ENCODE results near the gene PHLDB2. TPM values are rescaled to one million over a fixed set of nuclear protein-coding genes. Genes with fewer than 3 reads are reported as not detected.

Gene PHLDB2
- total RNA-seq, 5 donors from 2014 or later (not counting 1 experiment from before 2014, with no cell fraction given): 2.0 to 12.1 (median 3.9) TPM

- ChIA-PET POLR2A (interaction anchor here (0.5 to 0.7 kb wide), 2 partner anchors 13 to 28 kb away, joined by 4 read pairs; no protein-coding TSS in a partner anchor), CTCF (interaction anchor here (0.6 to 1.1 kb wide), 6 partner anchors 27 to 672 kb away, joined by 3 to 5 read pairs (median 4); no protein-coding TSS in a partner anchor)
- H3K4me3 ChIP-seq (ENCODE audit: control insufficient read depth in 1 of 2, extremely low read depth in 1 of 2, low read length in 1 of 2): no peak overlapping the region
- H3K36me3 ChIP-seq (ENCODE audit: control insufficient read depth in 2 of 2, extremely low read depth in 1 of 2, insufficient read depth in 1 of 2, low read length in 1 of 2): no peaks in the 10 kb centered on the region
- WGBS (ENCODE audit: insufficient coverage): no CpG with 5 or more reads among the region's 1 CpG
- ATAC-seq (replicated peaks in 1 of 4) (no peak), DNase-seq (no peak)
- Mint-ChIP-seq H3K9me3 (no peaks in the 10 kb centered on the region), H3K27me3 (no peaks in the 10 kb centered on the region), H3K27ac (no peak overlapping the region), H3K4me3 (no peak overlapping the region), H3K4me1 (no peaks in the 10 kb centered on the region), H3K36me3 (peaks cover 6% of the 10 kb centered on the region)
- H3K27ac ChIP-seq (ENCODE audit: low read length): no peak overlapping the region
- no peaks in the 10 kb centered on the region for H3K4me1 ChIP-seq (ENCODE audit: control insufficient read depth in 1 of 2, extremely low read depth in 1 of 2, insufficient read depth in 2 of 2, low read length in 2 of 2)
- no peaks in the 10 kb centered on the region for H3K27me3 ChIP-seq (replicated peaks in 1 of 2; ENCODE audit: control insufficient read depth in 2 of 2, extremely low read depth in 1 of 2, insufficient read depth in 2 of 2, low read length in 1 of 2)
- no peaks in the 10 kb centered on the region for H3K9me3 ChIP-seq
Measured at GRCh38 chr3:111895071-111895470, 36.0 kb downstream of the PHLDB2 start.

- H3K36me3 Mint-ChIP-seq: peaks cover 6% of the 10 kb centered on the region
- WGBS (ENCODE audit: insufficient coverage): no CpG with 5 or more reads among the region's 2 CpGs
- H3K9me3 Mint-ChIP-seq: no peaks in the 10 kb centered on the region
- Histone ChIP-seq H3K27me3 (replicated peaks in 1 of 2; ENCODE audit: control insufficient read depth in 2 of 2, extremely low read depth in 1 of 2, insufficient read depth in 2 of 2, low read length in 1 of 2) (no peaks in the 10 kb centered on the region), H3K9me3 (no peaks in the 10 kb centered on the region), H3K4me1 (ENCODE audit: control insufficient read depth in 1 of 2, extremely low read depth in 1 of 2, insufficient read depth in 2 of 2, low read length in 2 of 2) (no peaks in the 10 kb centered on the region), H3K27ac (ENCODE audit: low read length) (no peak overlapping the region), H3K36me3 (ENCODE audit: control insufficient read depth in 2 of 2, extremely low read depth in 1 of 2, insufficient read depth in 1 of 2, low read length in 1 of 2) (no peaks in the 10 kb centered on the region), H3K4me3 (ENCODE audit: control insufficient read depth in 1 of 2, extremely low read depth in 1 of 2, low read length in 1 of 2) (no peak overlapping the region)
- DNase-seq (no peak), ATAC-seq (replicated peaks in 1 of 4) (no peak)
- H3K4me1 Mint-ChIP-seq: no peaks in the 10 kb centered on the region
- ChIA-PET POLR2A (no interaction called here), CTCF (no interaction called here)
- H3K27ac Mint-ChIP-seq: no peak overlapping the region
- no peaks in the 10 kb centered on the region for H3K27me3 Mint-ChIP-seq
- no peak overlapping the region for H3K4me3 Mint-ChIP-seq
Measured at GRCh38 chr3:111899966-111900365, 40.9 kb downstream of the PHLDB2 start.

- 100% methylated on average over 1 of the region's 2 CpGs for WGBS (ENCODE audit: insufficient coverage)
- H3K36me3 Mint-ChIP-seq: peaks cover 6% of the 10 kb centered on the region
- H3K4me3 Mint-ChIP-seq: no peak overlapping the region
- H3K36me3 ChIP-seq (ENCODE audit: control insufficient read depth in 2 of 2, extremely low read depth in 1 of 2, insufficient read depth in 1 of 2, low read length in 1 of 2): no peaks in the 10 kb centered on the region
- ChIA-PET CTCF (interaction anchor here (0.7 kb wide), 2 partner anchors 13 to 395 kb away, joined by 5 to 7 read pairs; no protein-coding TSS in a partner anchor), POLR2A (no interaction called here)
- no peaks in the 10 kb centered on the region for H3K9me3 Mint-ChIP-seq
- H3K27ac Mint-ChIP-seq: no peak overlapping the region
- ATAC-seq (replicated peaks in 1 of 4): no peak
- H3K9me3 ChIP-seq: no peaks in the 10 kb centered on the region
- DNase-seq: no peak
- H3K4me3 ChIP-seq (ENCODE audit: control insufficient read depth in 1 of 2, extremely low read depth in 1 of 2, low read length in 1 of 2): no peak overlapping the region
- H3K27ac ChIP-seq (ENCODE audit: low read length): no peak overlapping the region
- H3K4me1 Mint-ChIP-seq: no peaks in the 10 kb centered on the region
- H3K27me3 ChIP-seq (replicated peaks in 1 of 2; ENCODE audit: control insufficient read depth in 2 of 2, extremely low read depth in 1 of 2, insufficient read depth in 2 of 2, low read length in 1 of 2): no peaks in the 10 kb centered on the region
- no peaks in the 10 kb centered on the region for H3K4me1 ChIP-seq (ENCODE audit: control insufficient read depth in 1 of 2, extremely low read depth in 1 of 2, insufficient read depth in 2 of 2, low read length in 2 of 2)
- no peaks in the 10 kb centered on the region for H3K27me3 Mint-ChIP-seq
Measured at GRCh38 chr3:111901637-111902036, 42.6 kb downstream of the PHLDB2 start.

- no peak overlapping the region for H3K4me3 Mint-ChIP-seq
- H3K9me3 Mint-ChIP-seq: no peaks in the 10 kb centered on the region
- no peak overlapping the region for H3K27ac Mint-ChIP-seq
- Histone ChIP-seq H3K36me3 (ENCODE audit: control insufficient read depth in 2 of 2, extremely low read depth in 1 of 2, insufficient read depth in 1 of 2, low read length in 1 of 2) (no peaks in the 10 kb centered on the region), H3K9me3 (no peaks in the 10 kb centered on the region), H3K4me1 (ENCODE audit: control insufficient read depth in 1 of 2, extremely low read depth in 1 of 2, insufficient read depth in 2 of 2, low read length in 2 of 2) (no peaks in the 10 kb centered on the region), H3K4me3 (ENCODE audit: control insufficient read depth in 1 of 2, extremely low read depth in 1 of 2, low read length in 1 of 2) (no peak overlapping the region), H3K27me3 (replicated peaks in 1 of 2; ENCODE audit: control insufficient read depth in 2 of 2, extremely low read depth in 1 of 2, insufficient read depth in 2 of 2, low read length in 1 of 2) (no peaks in the 10 kb centered on the region), H3K27ac (ENCODE audit: low read length) (no peak overlapping the region)
- H3K27me3 Mint-ChIP-seq: no peaks in the 10 kb centered on the region
- DNase-seq (no peak), ATAC-seq (replicated peaks in 1 of 4) (no peak)
- CTCF ChIA-PET: no interaction called here
- 100% methylated on average over 1 of the region's 4 CpGs for WGBS (ENCODE audit: insufficient coverage)
- H3K4me1 Mint-ChIP-seq: no peaks in the 10 kb centered on the region
- POLR2A ChIA-PET: no interaction called here
- peaks cover 6% of the 10 kb centered on the region for H3K36me3 Mint-ChIP-seq
Measured at GRCh38 chr3:111902534-111902933, 43.5 kb downstream of the PHLDB2 start.

- H3K36me3 Mint-ChIP-seq: peaks cover 6% of the 10 kb centered on the region
Measured at GRCh38 chr3:111903067-111903511, 44.0 kb downstream of the PHLDB2 start.

GRCh38 chr3:111904376-111905241, 45.5 kb downstream of the PHLDB2 start:
- Mint-ChIP-seq H3K9me3 (no peaks in the 10 kb centered on the region), H3K4me3 (no peak overlapping the region), H3K4me1 (no peaks in the 10 kb centered on the region), H3K27me3 (peaks cover 0 to 2% of the 10 kb centered on the region in 2 donors), H3K36me3 (no peaks in the 10 kb centered on the region), H3K27ac (no peak overlapping the region)
- ChIA-PET POLR2A (no interaction called here), CTCF (no interaction called here)
- Histone ChIP-seq H3K27me3 (replicated peaks in 1 of 2; ENCODE audit: control insufficient read depth in 2 of 2, extremely low read depth in 1 of 2, insufficient read depth in 2 of 2, low read length in 1 of 2) (no peaks in the 10 kb centered on the region), H3K27ac (ENCODE audit: low read length) (no peak overlapping the region), H3K36me3 (ENCODE audit: control insufficient read depth in 2 of 2, extremely low read depth in 1 of 2, insufficient read depth in 1 of 2, low read length in 1 of 2) (no peaks in the 10 kb centered on the region), H3K4me3 (ENCODE audit: control insufficient read depth in 1 of 2, extremely low read depth in 1 of 2, low read length in 1 of 2) (no peak overlapping the region), H3K4me1 (ENCODE audit: control insufficient read depth in 1 of 2, extremely low read depth in 1 of 2, insufficient read depth in 2 of 2, low read length in 2 of 2) (no peaks in the 10 kb centered on the region), H3K9me3 (no peaks in the 10 kb centered on the region)
- ATAC-seq (replicated peaks in 1 of 4) (no peak), DNase-seq (no peak)
- WGBS (ENCODE audit: insufficient coverage): 70% methylated on average over 1 of the region's 4 CpGs

More at GRCh38 chr3:111903067-111903511, 44.0 kb downstream of the PHLDB2 start:
- WGBS (ENCODE audit: insufficient coverage): no CpG with 5 or more reads among the region's 2 CpGs
- Mint-ChIP-seq H3K4me3 (no peak overlapping the region), H3K27ac (no peak overlapping the region), H3K27me3 (no peaks in the 10 kb centered on the region), H3K9me3 (no peaks in the 10 kb centered on the region), H3K4me1 (no peaks in the 10 kb centered on the region)
- Histone ChIP-seq H3K4me3 (ENCODE audit: control insufficient read depth in 1 of 2, extremely low read depth in 1 of 2, low read length in 1 of 2) (no peak overlapping the region), H3K27ac (ENCODE audit: low read length) (no peak overlapping the region), H3K9me3 (no peaks in the 10 kb centered on the region), H3K36me3 (ENCODE audit: control insufficient read depth in 2 of 2, extremely low read depth in 1 of 2, insufficient read depth in 1 of 2, low read length in 1 of 2) (no peaks in the 10 kb centered on the region), H3K4me1 (ENCODE audit: control insufficient read depth in 1 of 2, extremely low read depth in 1 of 2, insufficient read depth in 2 of 2, low read length in 2 of 2) (no peaks in the 10 kb centered on the region), H3K27me3 (replicated peaks in 1 of 2; ENCODE audit: control insufficient read depth in 2 of 2, extremely low read depth in 1 of 2, insufficient read depth in 2 of 2, low read length in 1 of 2) (no peaks in the 10 kb centered on the region)
- ChIA-PET CTCF (no interaction called here), POLR2A (no interaction called here)
- DNase-seq (no peak), ATAC-seq (replicated peaks in 1 of 4) (no peak)
